Heart right ventricle (tissue), 16 donors: Measurements from ENCODE around the gene CDKN2D. TPM values are rescaled to one million over a fixed set of nuclear protein-coding genes. Genes with fewer than 3 reads are reported as not detected.
A peak's percentile ranks its signal among the peaks of the same experiment; 100 is the strongest.
"Not testable (repeated sequence)": the region's sequence is repeated elsewhere in the genome, so short reads cannot be mapped to it uniquely, and the experiment has no call there.

ENCODE experiments used
- ATAC-seq, 8 donors: fragments of 200-7000 bp; cut with Tn5 transposase; one replicate each; pipeline ENCODE4 v1.9.1; 2020; ENCODE audit warnings: mild to moderate bottlenecking in 8 of 8, moderate library complexity in 8 of 8, moderate number of reproducible peaks in 1 of 8
- DNase-seq, 2 donors: peaks; one replicate each; pipeline ENCODE4 v3.0.0-alpha.2; 2020
- H3K27ac ChIP-seq, 10 donors: fragments of 200-600 bp; sonication (generic) in 2 of 10; one replicate each; pipeline versions ENCODE4 v1.5.0 to v1.8.0; 2020 to 2022; ENCODE audit warnings: mild to moderate bottlenecking in 3 of 10
- H3K27me3 ChIP-seq, 7 donors: fragments of 200-600 bp; one replicate each; pipeline ENCODE4 v1.8.0; 2021 to 2022; ENCODE audit warnings: mild to moderate bottlenecking in 2 of 7
- H3K36me3 ChIP-seq, 9 donors: fragments of 200-600 bp; sonication (generic) in 1 of 9; one replicate each; pipeline versions ENCODE4 v1.5.0 to v1.8.0; 2020 to 2022; ENCODE audit warnings: mild to moderate bottlenecking in 2 of 9
- H3K4me1 ChIP-seq, 9 donors: fragments of 200-600 bp; sonication (generic) in 1 of 9; one replicate each; pipeline versions ENCODE4 v1.5.0 to v1.8.0; 2020 to 2022; ENCODE audit warnings: mild to moderate bottlenecking in 4 of 9
- H3K4me3 ChIP-seq, 10 donors: fragments of 200-600 bp; sonication (generic) in 2 of 10; one replicate each; pipeline versions ENCODE4 v1.5.0 to v1.8.0; 2020 to 2022; ENCODE audit warnings: mild to moderate bottlenecking in 7 of 10, moderate library complexity in 2 of 10
- H3K9me3 ChIP-seq, 11 donors: fragments of 200-600 bp in 10 of 11; sonication (generic) in 2 of 11; one replicate each; pipeline versions ENCODE4 v1.5.0 to v1.8.0; 2013 to 2022; ENCODE audit warnings: mild to moderate bottlenecking in 2 of 11, control low read depth in 1 of 11, moderate library complexity in 1 of 11
- CTCF ChIP-seq, 9 donors: fragments of 200-600 bp; sonication (generic) in 2 of 9; IDR thresholded peaks; one replicate each; pipeline versions ENCODE4 v1.5.0 to v1.8.0; 2021 to 2022; ENCODE audit warnings: antibody characterized with exemption in 9 of 9, mild to moderate bottlenecking in 5 of 9, moderate library complexity in 1 of 9
- WGBS, 2 donors: extraction: QIAGEN DNeasy Blood & Tissue Kit; methylation state at CpG; one replicate each; pipeline ENCODE4 v1.1.7; 2013; ENCODE audit warnings: inconsistent platforms in 1 of 2; 5-methylcytosine and 5-hydroxymethylcytosine counted together
- intact Hi-C, 10 donors: fragments of 100-400 bp; cut with DNase I; formaldehyde crosslinking; loops; one replicate each; pipeline versions ENCODE4 v1.11.1 to v1.14.2; 2022
- polyA plus RNA-seq, 2 donors: library from polyadenylated mRNA; stranded (reverse); fragments of 200-250 nt; gene quantifications; one replicate each; pipeline ENCODE4 v1.2.3, GENCODE V29; 2013
- total RNA-seq, 10 donors: library from RNA; stranded (reverse); fragmentation: NEBNext Ultra II Directional in 3 of 10; extraction: Animal tissue kit (Norgen Biotek cat#: 25700) in 3 of 10; gene quantifications; one replicate each; pipeline versions ENCODE4 v1.2.1 to v1.2.4, GENCODE V29; 2021 to 2023
- donor health status: Arrhythmogenic right ventricular cardiomyopathy.
- donor health status: ischemic (EF 13 %, LVEDD 7.1; RV severe dilation, severe dysfunction).
- donor health status: healthy with polysubstance abuse.
- donor health status: DM: no; HTN: yes; CAD: no.
- donor health status: DM: no; HTN: no; CAD: no.
- donor health status: ischemic (EF 25% LVEDD 6.9; RV normal size, moderate dysfunction).
- donor health status: ischemic (EF 25% LVEDD 5.7; RV mildly dilated, moderate dysfunction).
- donor health status: healthy.
- donor health status: DM: yes; HTN: yes; CAD: no.
- donor health status: Ischemic cardiomyopathy.
- donor health status: ischemic (EF 35%, LVEDD 5.7; RV mildly dilated, moderate dysfunction).
- donor health status: nonischemic (EF 11% LVEDD 7.7; RV severe dilation, severe dysfunction).
- donor health status: DM: yes; HTN: yes; CAD: no.
- donor health status: PGD.
- donor health status: ischemic (EF 29% LVEDD 5.4; RV normal size, mild dysfunction).
- donor health status: nonischemic (EF 23%, LVEDD 6.1; RV moderate dilation, normal function).

CDKN2D gene
- total and polyA plus RNA-seq, 12 donors = 5.7 to 25.6 (median 10.3) TPM

GRCh38 chr19:10553943-10554381 is 14.8 kb downstream of the CDKN2D start:
- Histone ChIP-seq H3K27me3 (no peaks in the 10 kb centered on the region), H3K9me3 (no peaks in the 10 kb centered on the region), H3K4me1 (peaks cover 0 to 24% (median 0%) of the 10 kb centered on the region in 9 donors), H3K4me3 (no peak overlapping the region), H3K27ac (peak overlapping the region in 1 of 10 donors; percentile 71), H3K36me3 (peaks cover 0 to 100% (median 58%) of the 10 kb centered on the region in 9 donors)
- ATAC-seq = peak in 4 of 8 donors; percentile 5 to 30 (median 10)
- 59 to 66% methylated on average over 12 of the region's 12 CpGs for WGBS, 2 donors
- TF ChIP-seq CTCF (IDR thresholded peaks at IDR 0.05) = no peak
- intact Hi-C loops = no loop called here
- no peak for DNase-seq

- DNase-seq (no peak), ATAC-seq (peak in 4 of 8 donors; percentile 3 to 19 (median 16))
- no peak for TF ChIP-seq CTCF (IDR thresholded peaks at IDR 0.05)
- peak overlapping the region in 1 of 10 donors; percentile 71 for H3K27ac ChIP-seq
- peaks cover 0 to 100% (median 65%) of the 10 kb centered on the region in 9 donors for H3K36me3 ChIP-seq
- H3K9me3 ChIP-seq = no peaks in the 10 kb centered on the region
- intact Hi-C loops = no loop called here
- no peaks in the 10 kb centered on the region for H3K27me3 ChIP-seq
- no peak overlapping the region for H3K4me3 ChIP-seq
- 79 to 83% methylated on average over 13 of the region's 13 CpGs for WGBS, 2 donors
- peaks cover 0 to 24% (median 0%) of the 10 kb centered on the region in 9 donors for H3K4me1 ChIP-seq
These were observed 15.6 kb downstream of the CDKN2D start for GRCh38 chr19:10553087-10553667.

DNA sequence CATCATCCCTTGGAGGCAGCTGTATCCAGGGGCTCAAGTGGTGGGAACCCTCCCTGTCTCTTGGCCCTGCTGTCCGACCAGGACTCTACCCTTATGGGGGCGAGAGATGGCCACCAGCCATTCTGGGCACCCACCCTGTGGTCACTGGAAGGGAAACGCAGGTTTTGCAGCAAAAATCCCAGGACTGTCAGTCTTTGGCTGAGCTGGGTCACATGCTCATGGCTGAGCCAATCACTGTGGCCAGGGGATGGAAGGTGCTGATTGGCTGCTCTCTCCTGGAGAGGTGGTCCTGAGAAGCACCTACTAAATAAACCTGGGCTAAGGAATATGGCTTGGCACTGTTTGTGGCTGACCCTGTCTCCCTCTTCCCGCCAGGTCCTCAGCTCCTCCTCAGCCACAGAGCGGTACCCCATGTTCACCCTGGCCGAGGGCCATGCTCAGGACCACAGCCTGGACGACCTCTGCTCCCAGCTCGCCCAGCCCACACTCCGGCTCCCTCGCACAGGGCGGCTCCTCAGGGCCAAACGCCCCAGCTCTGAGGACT is 16.2 kb downstream of the CDKN2D start:
- peaks cover 0 to 100% (median 63%) of the 10 kb centered on the region in 9 donors for H3K36me3 ChIP-seq
- no peaks in the 10 kb centered on the region for H3K27me3 ChIP-seq
- H3K27ac ChIP-seq = peak overlapping the region in 1 of 10 donors; percentile 71
- intact Hi-C loops = no loop called here
- H3K9me3 ChIP-seq = no peaks in the 10 kb centered on the region
- H3K4me1 ChIP-seq = peaks cover 0 to 24% (median 0%) of the 10 kb centered on the region in 9 donors
- no peak overlapping the region for H3K4me3 ChIP-seq
- ATAC-seq = peak in 6 of 8 donors; percentile 5 to 33 (median 14)
- no peak for DNase-seq
- no peak for TF ChIP-seq CTCF (IDR thresholded peaks at IDR 0.05)
- WGBS, 2 donors = 84 to 85% methylated on average over 12 of the region's 12 CpGs

- 94 to 95% methylated on average over 12 of the region's 12 CpGs for WGBS, 2 donors
- no peaks in the 10 kb centered on the region for H3K9me3 ChIP-seq
- no peak overlapping the region for H3K4me3 ChIP-seq
- intact Hi-C loops = no loop called here
- no peak overlapping the region for H3K27ac ChIP-seq
- peak in 3 of 8 donors; percentile 3 to 11 (median 6) for ATAC-seq
- DNase-seq = no peak
- H3K27me3 ChIP-seq = no peaks in the 10 kb centered on the region
- H3K36me3 ChIP-seq = peaks cover 0 to 100% (median 64%) of the 10 kb centered on the region in 9 donors
- peaks cover 0 to 24% (median 0%) of the 10 kb centered on the region in 9 donors for H3K4me1 ChIP-seq
- TF ChIP-seq CTCF (IDR thresholded peaks at IDR 0.05) = peak in 4 of 9 donors; percentile 8 to 25 (median 10)
These were observed 17.0 kb downstream of the CDKN2D start for GRCh38 chr19:10551698-10552301.

- H3K27ac ChIP-seq, DNase-seq, H3K4me3 ChIP-seq, H3K9me3 ChIP-seq, ATAC-seq, H3K27me3 ChIP-seq, intact Hi-C loops: not testable (repeated sequence)
- peaks cover 0 to 99% (median 64%) of the 10 kb centered on the region in 9 donors for H3K36me3 ChIP-seq
- peaks cover 0 to 24% (median 0%) of the 10 kb centered on the region in 9 donors for H3K4me1 ChIP-seq
- WGBS, 2 donors = 98% methylated on average over 9 of the region's 9 CpGs
These were observed 17.8 kb downstream of the CDKN2D start for GRCh38 chr19:10551006-10551405.
